ENCODE results near the gene MTR.

- TF ChIP-seq HMGXB4 (CRISPR knock-in tag; IDR thresholded peaks at IDR 0.05; ENCODE audit: borderline replicate concordance) (no peak), CHD2 (IDR thresholded peaks at IDR 0.05; ENCODE audit: low read length, partially characterized antibody) (no peak), TP53 (CRISPR knock-in tag; IDR thresholded peaks at IDR 0.05) (no peak), MYC (IDR thresholded peaks at IDR 0.05; ENCODE audit: borderline replicate concordance, low read length) (no peak), POLR2A (IDR thresholded peaks at IDR 0.05; ENCODE audit: low read length) (no peak), FOXS1 (CRISPR knock-in tag; IDR thresholded peaks at IDR 0.05) (no peak)
- TF ChIP-seq, protein P1, sequence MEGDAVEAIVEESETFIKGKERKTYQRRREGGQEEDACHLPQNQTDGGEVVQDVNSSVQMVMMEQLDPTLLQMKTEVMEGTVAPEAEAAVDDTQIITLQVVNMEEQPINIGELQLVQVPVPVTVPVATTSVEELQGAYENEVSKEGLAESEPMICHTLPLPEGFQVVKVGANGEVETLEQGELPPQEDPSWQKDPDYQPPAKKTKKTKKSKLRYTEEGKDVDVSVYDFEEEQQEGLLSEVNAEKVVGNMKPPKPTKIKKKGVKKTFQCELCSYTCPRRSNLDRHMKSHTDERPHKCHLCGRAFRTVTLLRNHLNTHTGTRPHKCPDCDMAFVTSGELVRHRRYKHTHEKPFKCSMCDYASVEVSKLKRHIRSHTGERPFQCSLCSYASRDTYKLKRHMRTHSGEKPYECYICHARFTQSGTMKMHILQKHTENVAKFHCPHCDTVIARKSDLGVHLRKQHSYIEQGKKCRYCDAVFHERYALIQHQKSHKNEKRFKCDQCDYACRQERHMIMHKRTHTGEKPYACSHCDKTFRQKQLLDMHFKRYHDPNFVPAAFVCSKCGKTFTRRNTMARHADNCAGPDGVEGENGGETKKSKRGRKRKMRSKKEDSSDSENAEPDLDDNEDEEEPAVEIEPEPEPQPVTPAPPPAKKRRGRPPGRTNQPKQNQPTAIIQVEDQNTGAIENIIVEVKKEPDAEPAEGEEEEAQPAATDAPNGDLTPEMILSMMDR (IDR thresholded peaks at IDR 0.05): no peak
Observed at GRCh38 chr1:236886199-236886598, 91.1 kb downstream of the MTR start.
